ENCODE data around the gene RGS17. TPM values are rescaled to one million over a fixed set of nuclear protein-coding genes. Genes with fewer than 3 reads are reported as not detected.
A peak's percentile ranks its signal among the peaks of the same experiment; 100 is the strongest.

The RGS17 gene
- total RNA-seq, 6 experiments from 2014 or later, result not detected

GRCh38 chr6:153013438-153013837 lies 117.6 kb downstream of the RGS17 start:
- 58% methylated on average over 2 of the region's 2 CpGs for WGBS (ENCODE audit: insufficient coverage, low coverage, low lambda C conversion rate, missing lambda C conversion rate)
- H3K4me1 ChIP-seq, result no peaks in the 10 kb centered on the region

GRCh38 chr6:153012856-153013255 lies 118.2 kb downstream of the RGS17 start:
- TF ChIP-seq CTCF (IDR thresholded peaks at IDR 0.05), result no peak
- no peak for TF ChIP-seq POLR2A (IDR thresholded peaks at IDR 0.05)
- intact Hi-C loops (cut with DNase I), result no loop called here
- H3K4me3 ChIP-seq, result no peak overlapping the region
- no peak overlapping the region for H3K27ac ChIP-seq
- DNase-seq (no peak), ATAC-seq (no peak)
- 80% methylated on average over 5 of the region's 6 CpGs for WGBS (ENCODE audit: insufficient coverage, low coverage, low lambda C conversion rate, missing lambda C conversion rate)
- H3K27me3 ChIP-seq, result no peaks in the 10 kb centered on the region
- no peaks in the 10 kb centered on the region for H3K4me1 ChIP-seq
- H3K36me3 ChIP-seq, result no peaks in the 10 kb centered on the region
- no peaks in the 10 kb centered on the region for H3K9me3 ChIP-seq

More at GRCh38 chr6:153013438-153013837, 117.6 kb downstream of the RGS17 start:
- Histone ChIP-seq H3K36me3 (no peaks in the 10 kb centered on the region), H3K9me3 (no peaks in the 10 kb centered on the region), H3K27me3 (no peaks in the 10 kb centered on the region), H3K4me3 (no peak overlapping the region), H3K27ac (no peak overlapping the region)
- no peak for TF ChIP-seq CTCF (IDR thresholded peaks at IDR 0.05)
- TF ChIP-seq POLR2A (IDR thresholded peaks at IDR 0.05), result no peak
- intact Hi-C loops (cut with DNase I), result no loop called here
- ATAC-seq, result no peak
- no peak for DNase-seq

GRCh38 chr6:153003366-153003690 lies 127.8 kb downstream of the RGS17 start:
- 2% methylated on average over 6 of the region's 6 CpGs for WGBS (ENCODE audit: insufficient coverage, low coverage, low lambda C conversion rate, missing lambda C conversion rate)
- no peaks in the 10 kb centered on the region for H3K27me3 ChIP-seq
- H3K4me1 ChIP-seq, result peaks cover 0 to 32% (median 7%) of the 10 kb centered on the region in 4 donors
- no peak for DNase-seq
- no peaks in the 10 kb centered on the region for H3K9me3 ChIP-seq
- peak in 3 of 4 donors; percentile 6 to 14 (median 13) for ATAC-seq
- peaks cover 0 to 4% (median 2%) of the 10 kb centered on the region in 4 donors for H3K36me3 ChIP-seq
- peak overlapping the region; percentile 62 to 74 (median 64) for H3K27ac ChIP-seq
- TF ChIP-seq CTCF (IDR thresholded peaks at IDR 0.05) (no peak), POLR2A (IDR thresholded peaks at IDR 0.05) (no peak)
- intact Hi-C loops (cut with DNase I), result no loop called here
- H3K4me3 ChIP-seq, result peak overlapping the region; percentile 62 to 82 (median 77)

GRCh38 chr6:153002613-153003365 lies 128.3 kb downstream of the RGS17 start, which contains the start of gene MTRF1L:
MTRF1L (minus strand) TSS chr6:153002709; CDS start chr6:153002685, 24 bp downstream.
- H3K27ac ChIP-seq, result peak within 1 kb of the TSS; percentile 62 to 74 (median 64)
- no peaks in the 10 kb centered on the region for H3K27me3 ChIP-seq
- H3K36me3 ChIP-seq, result peaks cover 0 to 7% (median 4%) of the 10 kb centered on the region in 4 donors
- ATAC-seq (peak; percentile 96 to 99 (median 98)), DNase-seq (peak; percentile 94 to 96 (median 95))
- no peaks in the 10 kb centered on the region for H3K9me3 ChIP-seq
- TF ChIP-seq CTCF (IDR thresholded peaks at IDR 0.05), result peak in 1 of 4 donors; percentile 11
- peak; percentile 85 for TF ChIP-seq POLR2A (IDR thresholded peaks at IDR 0.05)
- intact Hi-C loops (cut with DNase I), result no loop called here
- H3K4me3 ChIP-seq, result peak within 1 kb of the TSS; percentile 62 to 82 (median 77)
- WGBS (ENCODE audit: insufficient coverage, low coverage, low lambda C conversion rate, missing lambda C conversion rate), result under 1% methylated on average over 27 of the region's 52 CpGs
- H3K4me1 ChIP-seq, result peaks cover 0 to 32% (median 7%) of the 10 kb centered on the region in 4 donors
